Stimulated activated naive CD8-positive, alpha-beta T cell treated with anti-CD3 and anti-CD28 coated beads, Interleukin-15, Interleukin-2, amounts not matched to agents 100 ng/mL and 50 ng/mL, for 24 hours (primary cell): ENCODE measurements around the gene C1QL1.

ENCODE experiments used
- H3K27ac Mint-ChIP-seq: one replicate; pipeline ENCODE4 v1.8.0; 2021; ENCODE audit warnings: mild to moderate bottlenecking, mixed read lengths
- H3K27me3 Mint-ChIP-seq: one replicate; pipeline ENCODE4 v1.8.0; 2021; ENCODE audit warnings: mixed read lengths
- H3K36me3 Mint-ChIP-seq: one replicate; pipeline ENCODE4 v1.8.0; 2021; ENCODE audit warnings: low read depth, mixed read lengths
- H3K4me1 Mint-ChIP-seq: one replicate; pipeline ENCODE4 v1.8.0; 2021; ENCODE audit warnings: low read depth, mixed read lengths
- H3K4me3 Mint-ChIP-seq: one replicate; pipeline ENCODE4 v1.8.0; 2021; ENCODE audit warnings: mild to moderate bottlenecking, mixed read lengths
- H3K9me3 Mint-ChIP-seq: one replicate; pipeline ENCODE4 v1.8.0; 2021; ENCODE audit warnings: mixed read lengths

Gene C1QL1

GRCh38 chr17:44968225-44969143, at the start of gene C1QL1:
Gene C1QL1, minus strand, starts transcription at chr17:44968303. Its CDS starts 255 bp downstream, at chr17:44968048.
- H3K27ac Mint-ChIP-seq = no peak within 1 kb of the TSS

GRCh38 chr17:45016823-45017222, 48.7 kb upstream of the C1QL1 start:
- Mint-ChIP-seq H3K9me3 (no peaks in the 10 kb centered on the region), H3K4me3 (no peak overlapping the region), H3K27me3 (peaks cover 39% of the 10 kb centered on the region), H3K36me3 (peaks cover 4% of the 10 kb centered on the region), H3K4me1 (peaks cover 20% of the 10 kb centered on the region), H3K27ac (no peak overlapping the region)

More at GRCh38 chr17:44968225-44969143, at the start of gene C1QL1:
- no peaks in the 10 kb centered on the region for H3K36me3 Mint-ChIP-seq
- no peaks in the 10 kb centered on the region for H3K9me3 Mint-ChIP-seq
- H3K4me3 Mint-ChIP-seq = peak within 1 kb of the TSS; percentile 68
- peaks cover 44% of the 10 kb centered on the region for H3K4me1 Mint-ChIP-seq
- peaks cover 51% of the 10 kb centered on the region for H3K27me3 Mint-ChIP-seq

GRCh38 chr17:45016237-45016636, 48.1 kb upstream of the C1QL1 start:
- Mint-ChIP-seq H3K36me3 (peaks cover 3% of the 10 kb centered on the region), H3K27me3 (peaks cover 35% of the 10 kb centered on the region), H3K9me3 (no peaks in the 10 kb centered on the region), H3K4me3 (no peak overlapping the region), H3K4me1 (peaks cover 15% of the 10 kb centered on the region), H3K27ac (no peak overlapping the region)

- Mint-ChIP-seq H3K27me3 (peaks cover 14% of the 10 kb centered on the region), H3K36me3 (no peaks in the 10 kb centered on the region), H3K9me3 (no peaks in the 10 kb centered on the region), H3K27ac (no peak overlapping the region), H3K4me3 (no peak overlapping the region), H3K4me1 (peaks cover 1% of the 10 kb centered on the region)
Observed at GRCh38 chr17:45013021-45013997, 45.2 kb upstream of the C1QL1 start.

GRCh38 chr17:45011767-45012166, 43.7 kb upstream of the C1QL1 start:
- Mint-ChIP-seq H3K27me3 (peaks cover 20% of the 10 kb centered on the region), H3K9me3 (no peaks in the 10 kb centered on the region), H3K27ac (no peak overlapping the region), H3K4me3 (no peak overlapping the region), H3K4me1 (no peaks in the 10 kb centered on the region), H3K36me3 (no peaks in the 10 kb centered on the region)

- Mint-ChIP-seq H3K27me3 (peaks cover 17% of the 10 kb centered on the region), H3K4me1 (no peaks in the 10 kb centered on the region), H3K9me3 (no peaks in the 10 kb centered on the region), H3K36me3 (no peaks in the 10 kb centered on the region), H3K27ac (no peak overlapping the region), H3K4me3 (no peak overlapping the region)
Observed at GRCh38 chr17:45009676-45010467, 41.8 kb upstream of the C1QL1 start.

GRCh38 chr17:45008216-45008615, 40.1 kb upstream of the C1QL1 start:
- Mint-ChIP-seq H3K27me3 (peaks cover 22% of the 10 kb centered on the region), H3K4me1 (no peaks in the 10 kb centered on the region), H3K36me3 (no peaks in the 10 kb centered on the region), H3K27ac (no peak overlapping the region), H3K9me3 (no peaks in the 10 kb centered on the region), H3K4me3 (no peak overlapping the region)

- H3K9me3 Mint-ChIP-seq = no peaks in the 10 kb centered on the region
- no peaks in the 10 kb centered on the region for H3K36me3 Mint-ChIP-seq
- H3K27me3 Mint-ChIP-seq = peaks cover 22% of the 10 kb centered on the region
- no peak overlapping the region for H3K4me3 Mint-ChIP-seq
- H3K27ac Mint-ChIP-seq = no peak overlapping the region
- H3K4me1 Mint-ChIP-seq = no peaks in the 10 kb centered on the region
Observed at GRCh38 chr17:45006927-45007461, 38.9 kb upstream of the C1QL1 start.

GRCh38 chr17:45005700-45006099, 37.6 kb upstream of the C1QL1 start:
- Mint-ChIP-seq H3K27ac (no peak overlapping the region), H3K9me3 (no peaks in the 10 kb centered on the region), H3K27me3 (peaks cover 22% of the 10 kb centered on the region), H3K4me1 (no peaks in the 10 kb centered on the region), H3K4me3 (no peak overlapping the region), H3K36me3 (no peaks in the 10 kb centered on the region)

GRCh38 chr17:45004388-45004787, 36.3 kb upstream of the C1QL1 start:
- H3K36me3 Mint-ChIP-seq = no peaks in the 10 kb centered on the region
- peaks cover 18% of the 10 kb centered on the region for H3K27me3 Mint-ChIP-seq
- H3K9me3 Mint-ChIP-seq = no peaks in the 10 kb centered on the region
- H3K27ac Mint-ChIP-seq = no peak overlapping the region
- H3K4me3 Mint-ChIP-seq = no peak overlapping the region
- H3K4me1 Mint-ChIP-seq = no peaks in the 10 kb centered on the region

GRCh38 chr17:45003877-45004276, 35.8 kb upstream of the C1QL1 start:
- Mint-ChIP-seq H3K9me3 (no peaks in the 10 kb centered on the region), H3K27me3 (peaks cover 18% of the 10 kb centered on the region), H3K27ac (no peak overlapping the region), H3K4me1 (no peaks in the 10 kb centered on the region), H3K4me3 (no peak overlapping the region), H3K36me3 (no peaks in the 10 kb centered on the region)

GRCh38 chr17:45001310-45001709, 33.2 kb upstream of the C1QL1 start:
- Mint-ChIP-seq H3K4me3 (no peak overlapping the region), H3K4me1 (no peaks in the 10 kb centered on the region), H3K36me3 (no peaks in the 10 kb centered on the region), H3K9me3 (no peaks in the 10 kb centered on the region), H3K27me3 (peaks cover 13% of the 10 kb centered on the region), H3K27ac (no peak overlapping the region)

- H3K36me3 Mint-ChIP-seq = no peaks in the 10 kb centered on the region
- H3K9me3 Mint-ChIP-seq = no peaks in the 10 kb centered on the region
- no peaks in the 10 kb centered on the region for H3K4me1 Mint-ChIP-seq
- no peak overlapping the region for H3K27ac Mint-ChIP-seq
- H3K4me3 Mint-ChIP-seq = no peak overlapping the region
- H3K27me3 Mint-ChIP-seq = peaks cover 14% of the 10 kb centered on the region
Observed at GRCh38 chr17:44999433-44999832, 31.3 kb upstream of the C1QL1 start.

- no peak overlapping the region for H3K27ac Mint-ChIP-seq
- H3K4me3 Mint-ChIP-seq = no peak overlapping the region
- H3K27me3 Mint-ChIP-seq = peaks cover 17% of the 10 kb centered on the region
- no peaks in the 10 kb centered on the region for H3K36me3 Mint-ChIP-seq
- H3K9me3 Mint-ChIP-seq = no peaks in the 10 kb centered on the region
- H3K4me1 Mint-ChIP-seq = no peaks in the 10 kb centered on the region
Observed at GRCh38 chr17:44998646-44999045, 30.5 kb upstream of the C1QL1 start.
